Measurements from ENCODE around the gene TERF2IP. TPM values are rescaled to one million over a fixed set of nuclear protein-coding genes. Genes with fewer than 3 reads are reported as not detected.

Gene TERF2IP
- total and polyA plus RNA-seq, 2 of the 13 experiments (the other 11 are each of a cell fraction or from before 2014, with no cell fraction given), result 26.4 to 50.2 TPM

DNA sequence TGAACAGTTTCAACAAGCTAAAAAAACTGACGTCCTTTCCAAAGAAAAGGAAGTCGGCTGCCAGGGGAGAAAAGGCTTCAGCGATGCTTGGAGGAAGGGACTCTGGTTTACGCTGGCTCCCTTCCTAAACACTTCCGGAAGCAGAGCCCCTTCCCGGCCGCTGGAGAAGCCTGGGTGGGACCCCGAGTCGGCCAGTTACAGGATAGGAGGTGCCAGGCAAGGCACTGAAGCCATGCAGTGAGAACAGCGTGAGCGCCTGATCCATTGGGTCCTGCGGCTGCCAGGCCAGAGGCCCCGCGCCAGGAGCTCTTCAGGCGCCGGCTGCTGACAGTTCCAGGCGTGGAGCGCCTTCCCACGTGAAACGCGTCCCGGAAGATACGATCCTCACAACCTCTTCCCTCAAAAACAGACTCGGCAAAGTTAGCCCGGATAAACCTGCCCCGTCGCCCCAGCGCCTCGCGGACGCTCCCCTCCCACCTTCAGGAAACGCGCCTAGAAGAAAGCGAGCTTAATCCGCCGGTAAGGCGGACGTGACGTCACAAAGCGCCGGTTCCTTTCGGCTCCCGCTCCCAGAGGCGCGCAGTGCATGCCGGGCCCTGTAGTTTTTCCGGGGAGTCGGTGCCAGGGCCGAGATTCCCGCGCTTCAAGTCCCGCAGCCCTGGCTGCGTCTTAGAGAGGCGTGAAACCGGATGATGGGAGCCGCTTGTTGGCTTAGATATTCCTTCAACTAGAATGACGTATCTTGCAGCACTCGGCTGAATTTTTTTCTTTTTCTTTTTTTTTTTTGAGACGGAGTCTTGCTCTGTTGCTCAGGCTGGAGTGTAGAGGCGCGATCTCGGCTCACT is 24.6 kb upstream of the TERF2IP start, which contains the start of gene ADAT1 (continued):
- TF ChIP-seq, protein P1, sequence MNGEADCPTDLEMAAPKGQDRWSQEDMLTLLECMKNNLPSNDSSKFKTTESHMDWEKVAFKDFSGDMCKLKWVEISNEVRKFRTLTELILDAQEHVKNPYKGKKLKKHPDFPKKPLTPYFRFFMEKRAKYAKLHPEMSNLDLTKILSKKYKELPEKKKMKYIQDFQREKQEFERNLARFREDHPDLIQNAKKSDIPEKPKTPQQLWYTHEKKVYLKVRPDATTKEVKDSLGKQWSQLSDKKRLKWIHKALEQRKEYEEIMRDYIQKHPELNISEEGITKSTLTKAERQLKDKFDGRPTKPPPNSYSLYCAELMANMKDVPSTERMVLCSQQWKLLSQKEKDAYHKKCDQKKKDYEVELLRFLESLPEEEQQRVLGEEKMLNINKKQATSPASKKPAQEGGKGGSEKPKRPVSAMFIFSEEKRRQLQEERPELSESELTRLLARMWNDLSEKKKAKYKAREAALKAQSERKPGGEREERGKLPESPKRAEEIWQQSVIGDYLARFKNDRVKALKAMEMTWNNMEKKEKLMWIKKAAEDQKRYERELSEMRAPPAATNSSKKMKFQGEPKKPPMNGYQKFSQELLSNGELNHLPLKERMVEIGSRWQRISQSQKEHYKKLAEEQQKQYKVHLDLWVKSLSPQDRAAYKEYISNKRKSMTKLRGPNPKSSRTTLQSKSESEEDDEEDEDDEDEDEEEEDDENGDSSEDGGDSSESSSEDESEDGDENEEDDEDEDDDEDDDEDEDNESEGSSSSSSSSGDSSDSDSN (CRISPR knock-in tag; IDR thresholded peaks at IDR 0.05), result peak; percentile 61
- TF ChIP-seq, protein P2, sequence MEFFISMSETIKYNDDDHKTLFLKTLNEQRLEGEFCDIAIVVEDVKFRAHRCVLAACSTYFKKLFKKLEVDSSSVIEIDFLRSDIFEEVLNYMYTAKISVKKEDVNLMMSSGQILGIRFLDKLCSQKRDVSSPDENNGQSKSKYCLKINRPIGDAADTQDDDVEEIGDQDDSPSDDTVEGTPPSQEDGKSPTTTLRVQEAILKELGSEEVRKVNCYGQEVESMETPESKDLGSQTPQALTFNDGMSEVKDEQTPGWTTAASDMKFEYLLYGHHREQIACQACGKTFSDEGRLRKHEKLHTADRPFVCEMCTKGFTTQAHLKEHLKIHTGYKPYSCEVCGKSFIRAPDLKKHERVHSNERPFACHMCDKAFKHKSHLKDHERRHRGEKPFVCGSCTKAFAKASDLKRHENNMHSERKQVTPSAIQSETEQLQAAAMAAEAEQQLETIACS (CRISPR knock-in tag; IDR thresholded peaks at IDR 0.05), result 0 out of 2 replicates have a peak, but pooled peaks have one; percentile 11
- TF ChIP-seq GATAD1 (CRISPR knock-in tag; IDR thresholded peaks at IDR 0.05) (peak; percentile 92), ZNF143 (CRISPR knock-in tag; IDR thresholded peaks at IDR 0.05) (peak; percentile 98), ZFP1 (CRISPR knock-in tag; IDR thresholded peaks at IDR 0.05) (no peak), ZNF878 (CRISPR knock-in tag; IDR thresholded peaks at IDR 0.05) (no peak), ZNF354B (CRISPR knock-in tag; IDR thresholded peaks at IDR 0.05) (no peak), MIXL1 (CRISPR knock-in tag; IDR thresholded peaks at IDR 0.05) (peak; percentile 76), ZNF790 (CRISPR knock-in tag; IDR thresholded peaks at IDR 0.05; ENCODE audit: borderline replicate concordance) (no peak), ZFP36 (IDR thresholded peaks at IDR 0.05; ENCODE audit: borderline replicate concordance, low read depth, low read length, partially characterized antibody) (no peak), ZMYM4 (CRISPR knock-in tag; IDR thresholded peaks at IDR 0.05) (peak; percentile 90), ZNF224 (CRISPR knock-in tag; IDR thresholded peaks at IDR 0.05) (peak; percentile 39; the same call in 1 of the 2 replicates), ZFP37 (CRISPR knock-in tag; IDR thresholded peaks at IDR 0.05; ENCODE audit: borderline replicate concordance) (no peak), SP2 (CRISPR knock-in tag; IDR thresholded peaks at IDR 0.05) (peak; percentile 75)
- TF ChIP-seq, protein P3, sequence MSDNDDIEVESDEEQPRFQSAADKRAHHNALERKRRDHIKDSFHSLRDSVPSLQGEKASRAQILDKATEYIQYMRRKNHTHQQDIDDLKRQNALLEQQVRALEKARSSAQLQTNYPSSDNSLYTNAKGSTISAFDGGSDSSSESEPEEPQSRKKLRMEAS (IDR thresholded peaks at IDR 0.05), result peak; percentile 92
- TF ChIP-seq, protein P4, sequence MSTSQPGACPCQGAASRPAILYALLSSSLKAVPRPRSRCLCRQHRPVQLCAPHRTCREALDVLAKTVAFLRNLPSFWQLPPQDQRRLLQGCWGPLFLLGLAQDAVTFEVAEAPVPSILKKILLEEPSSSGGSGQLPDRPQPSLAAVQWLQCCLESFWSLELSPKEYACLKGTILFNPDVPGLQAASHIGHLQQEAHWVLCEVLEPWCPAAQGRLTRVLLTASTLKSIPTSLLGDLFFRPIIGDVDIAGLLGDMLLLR (CRISPR knock-in tag; IDR thresholded peaks at IDR 0.05), result peak; percentile 75; the same call in 1 of the 2 replicates
- TF ChIP-seq, protein P5, sequence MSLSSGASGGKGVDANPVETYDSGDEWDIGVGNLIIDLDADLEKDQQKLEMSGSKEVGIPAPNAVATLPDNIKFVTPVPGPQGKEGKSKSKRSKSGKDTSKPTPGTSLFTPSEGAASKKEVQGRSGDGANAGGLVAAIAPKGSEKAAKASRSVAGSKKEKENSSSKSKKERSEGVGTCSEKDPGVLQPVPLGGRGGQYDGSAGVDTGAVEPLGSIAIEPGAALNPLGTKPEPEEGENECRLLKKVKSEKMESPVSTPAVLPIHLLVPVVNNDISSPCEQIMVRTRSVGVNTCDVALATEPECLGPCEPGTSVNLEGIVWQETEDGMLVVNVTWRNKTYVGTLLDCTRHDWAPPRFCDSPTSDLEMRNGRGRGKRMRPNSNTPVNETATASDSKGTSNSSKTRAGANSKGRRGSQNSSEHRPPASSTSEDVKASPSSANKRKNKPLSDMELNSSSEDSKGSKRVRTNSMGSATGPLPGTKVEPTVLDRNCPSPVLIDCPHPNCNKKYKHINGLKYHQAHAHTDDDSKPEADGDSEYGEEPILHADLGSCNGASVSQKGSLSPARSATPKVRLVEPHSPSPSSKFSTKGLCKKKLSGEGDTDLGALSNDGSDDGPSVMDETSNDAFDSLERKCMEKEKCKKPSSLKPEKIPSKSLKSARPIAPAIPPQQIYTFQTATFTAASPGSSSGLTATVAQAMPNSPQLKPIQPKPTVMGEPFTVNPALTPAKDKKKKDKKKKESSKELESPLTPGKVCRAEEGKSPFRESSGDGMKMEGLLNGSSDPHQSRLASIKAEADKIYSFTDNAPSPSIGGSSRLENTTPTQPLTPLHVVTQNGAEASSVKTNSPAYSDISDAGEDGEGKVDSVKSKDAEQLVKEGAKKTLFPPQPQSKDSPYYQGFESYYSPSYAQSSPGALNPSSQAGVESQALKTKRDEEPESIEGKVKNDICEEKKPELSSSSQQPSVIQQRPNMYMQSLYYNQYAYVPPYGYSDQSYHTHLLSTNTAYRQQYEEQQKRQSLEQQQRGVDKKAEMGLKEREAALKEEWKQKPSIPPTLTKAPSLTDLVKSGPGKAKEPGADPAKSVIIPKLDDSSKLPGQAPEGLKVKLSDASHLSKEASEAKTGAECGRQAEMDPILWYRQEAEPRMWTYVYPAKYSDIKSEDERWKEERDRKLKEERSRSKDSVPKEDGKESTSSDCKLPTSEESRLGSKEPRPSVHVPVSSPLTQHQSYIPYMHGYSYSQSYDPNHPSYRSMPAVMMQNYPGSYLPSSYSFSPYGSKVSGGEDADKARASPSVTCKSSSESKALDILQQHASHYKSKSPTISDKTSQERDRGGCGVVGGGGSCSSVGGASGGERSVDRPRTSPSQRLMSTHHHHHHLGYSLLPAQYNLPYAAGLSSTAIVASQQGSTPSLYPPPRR (CRISPR knock-in tag; IDR thresholded peaks at IDR 0.05; ENCODE audit: borderline replicate concordance), result no peak
- TF ChIP-seq, protein P6, sequence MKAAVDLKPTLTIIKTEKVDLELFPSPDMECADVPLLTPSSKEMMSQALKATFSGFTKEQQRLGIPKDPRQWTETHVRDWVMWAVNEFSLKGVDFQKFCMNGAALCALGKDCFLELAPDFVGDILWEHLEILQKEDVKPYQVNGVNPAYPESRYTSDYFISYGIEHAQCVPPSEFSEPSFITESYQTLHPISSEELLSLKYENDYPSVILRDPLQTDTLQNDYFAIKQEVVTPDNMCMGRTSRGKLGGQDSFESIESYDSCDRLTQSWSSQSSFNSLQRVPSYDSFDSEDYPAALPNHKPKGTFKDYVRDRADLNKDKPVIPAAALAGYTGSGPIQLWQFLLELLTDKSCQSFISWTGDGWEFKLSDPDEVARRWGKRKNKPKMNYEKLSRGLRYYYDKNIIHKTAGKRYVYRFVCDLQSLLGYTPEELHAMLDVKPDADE (CRISPR knock-in tag; IDR thresholded peaks at IDR 0.05), result no peak

All from HepG2 (cell line).